K562 (cell line): ENCODE measurements around the gene RASSF7. TPM values are rescaled to one million over a fixed set of nuclear protein-coding genes. Genes with fewer than 3 reads are reported as not detected.

Experiments
- DIDO1 ChIP-seq: fragments of 450-650 bp; IDR thresholded peaks from 2 replicates; pipeline ENCODE4 v1.6.1; 2016; ENCODE audit warnings: low read depth, missing biosample characterization, missing genetic modification characterization
- ELF1 ChIP-seq: fragments of 200-800 bp; sonication (Bioruptor generic); IDR thresholded peaks from 2 replicates; pipeline ENCODE4 v1.6.1; 2016; ENCODE audit warnings: missing genetic modification characterization, missing compliant biosample characterization
- SNIP1 ChIP-seq: fragments of 450-650 bp; IDR thresholded peaks from 2 replicates; pipeline ENCODE4 v1.7.1; 2017; ENCODE audit warnings: low read depth, mild to moderate bottlenecking
- TAF15 ChIP-seq: fragments of 200-400 bp; formaldehyde crosslinking; IDR thresholded peaks from 2 replicates; pipeline ENCODE4 v1.6.1; 2017; ENCODE audit warnings: mild to moderate bottlenecking, low read depth, low read length, moderate library complexity
- TCF7L2 ChIP-seq: fragments of 150-350 bp; IDR thresholded peaks from 2 replicates; pipeline ENCODE4 v1.6.1; 2016; ENCODE audit warnings: low read depth, mild to moderate bottlenecking, low read length, moderate library complexity
- ZNF280A ChIP-seq: fragments of 450-650 bp; IDR thresholded peaks from 2 replicates; pipeline ENCODE4 v1.6.1; 2018; ENCODE audit warnings: mild to moderate bottlenecking, low read depth; ENCODE audit not compliant: partially characterized antibody
- ZNF436 ChIP-seq: fragments of 250-450, 450-650 bp; sonication (Bioruptor Pico); formaldehyde crosslinking; IDR thresholded peaks from 2 replicates; pipeline ENCODE4 v1.7.0; 2020; ENCODE audit warnings: mild to moderate bottlenecking
- ZNF592 ChIP-seq: fragments of 450-650 bp; IDR thresholded peaks from 2 replicates; pipeline ENCODE4 v1.6.1; 2017; ENCODE audit warnings: antibody characterized with exemption, mild to moderate bottlenecking
- polyA plus RNA-seq, 8 experiments: library from polyadenylated mRNA; depleted of rRNA in 4 of 8; stranded (reverse) in 5 of 8; unstranded in 3 of 8; fragments of >200 nt; fragmentation: Nextera tagmentation in 2 of 8; fragmentation: Illumina TruSeq in 1 of 8; extraction: Ambion mirVana in 2 of 8; extraction: Trizol in 1 of 8; gene quantifications; 2 replicates each; pipeline versions ENCODE4 v1.2.1 to v1.2.3, GENCODE V29; 2011 to 2014; ENCODE audit warnings: inconsistent platforms in 1 of 8, missing spikeins in 1 of 8
- total RNA-seq, 7 experiments: library from RNA; depleted of rRNA in 6 of 7; stranded (reverse); fragments of >200 nt in 6 of 7; fragmentation: Illumina TruSeq in 2 of 7; extraction: Trizol in 2 of 7; gene quantifications; 2 replicates each; pipeline versions ENCODE4 v1.2.1 to v1.2.3, GENCODE V29; 2011 to 2021; ENCODE audit warnings: low replicate concordance in 1 of 7
- TF ChIP-seq, protein P1 (sequence below): sonication (generic); formaldehyde crosslinking; IDR thresholded peaks from 2 replicates; pipeline ENCODE4 v1.8.1; 2023; ENCODE audit warnings: missing genetic modification reagents, mild to moderate bottlenecking, borderline replicate concordance
- TF ChIP-seq, protein P2 (sequence below), 2 experiments: IDR thresholded peaks; 2 replicates each; pipeline ENCODE4 v1.6.1; 2012; ENCODE audit warnings: improper control_type of control experiment in 2 of 2, low read depth in 2 of 2, low read length in 2 of 2, borderline replicate concordance in 1 of 2

The RASSF7 gene
- total and polyA plus RNA-seq, 9 of the 15 experiments (the other 6 are each of a cell fraction or from before 2014, with no cell fraction given): 0.41 to 45.2 (median 18.6) TPM

GRCh38 chr11:518463-519202 is 42.1 kb upstream of the RASSF7 start (continued):
- TF ChIP-seq SNIP1: no peak
- TF ChIP-seq TCF7L2: no peak
- no peak for TF ChIP-seq ZNF436 (CRISPR knock-in tag)
- TF ChIP-seq, protein P1, sequence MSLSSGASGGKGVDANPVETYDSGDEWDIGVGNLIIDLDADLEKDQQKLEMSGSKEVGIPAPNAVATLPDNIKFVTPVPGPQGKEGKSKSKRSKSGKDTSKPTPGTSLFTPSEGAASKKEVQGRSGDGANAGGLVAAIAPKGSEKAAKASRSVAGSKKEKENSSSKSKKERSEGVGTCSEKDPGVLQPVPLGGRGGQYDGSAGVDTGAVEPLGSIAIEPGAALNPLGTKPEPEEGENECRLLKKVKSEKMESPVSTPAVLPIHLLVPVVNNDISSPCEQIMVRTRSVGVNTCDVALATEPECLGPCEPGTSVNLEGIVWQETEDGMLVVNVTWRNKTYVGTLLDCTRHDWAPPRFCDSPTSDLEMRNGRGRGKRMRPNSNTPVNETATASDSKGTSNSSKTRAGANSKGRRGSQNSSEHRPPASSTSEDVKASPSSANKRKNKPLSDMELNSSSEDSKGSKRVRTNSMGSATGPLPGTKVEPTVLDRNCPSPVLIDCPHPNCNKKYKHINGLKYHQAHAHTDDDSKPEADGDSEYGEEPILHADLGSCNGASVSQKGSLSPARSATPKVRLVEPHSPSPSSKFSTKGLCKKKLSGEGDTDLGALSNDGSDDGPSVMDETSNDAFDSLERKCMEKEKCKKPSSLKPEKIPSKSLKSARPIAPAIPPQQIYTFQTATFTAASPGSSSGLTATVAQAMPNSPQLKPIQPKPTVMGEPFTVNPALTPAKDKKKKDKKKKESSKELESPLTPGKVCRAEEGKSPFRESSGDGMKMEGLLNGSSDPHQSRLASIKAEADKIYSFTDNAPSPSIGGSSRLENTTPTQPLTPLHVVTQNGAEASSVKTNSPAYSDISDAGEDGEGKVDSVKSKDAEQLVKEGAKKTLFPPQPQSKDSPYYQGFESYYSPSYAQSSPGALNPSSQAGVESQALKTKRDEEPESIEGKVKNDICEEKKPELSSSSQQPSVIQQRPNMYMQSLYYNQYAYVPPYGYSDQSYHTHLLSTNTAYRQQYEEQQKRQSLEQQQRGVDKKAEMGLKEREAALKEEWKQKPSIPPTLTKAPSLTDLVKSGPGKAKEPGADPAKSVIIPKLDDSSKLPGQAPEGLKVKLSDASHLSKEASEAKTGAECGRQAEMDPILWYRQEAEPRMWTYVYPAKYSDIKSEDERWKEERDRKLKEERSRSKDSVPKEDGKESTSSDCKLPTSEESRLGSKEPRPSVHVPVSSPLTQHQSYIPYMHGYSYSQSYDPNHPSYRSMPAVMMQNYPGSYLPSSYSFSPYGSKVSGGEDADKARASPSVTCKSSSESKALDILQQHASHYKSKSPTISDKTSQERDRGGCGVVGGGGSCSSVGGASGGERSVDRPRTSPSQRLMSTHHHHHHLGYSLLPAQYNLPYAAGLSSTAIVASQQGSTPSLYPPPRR (CRISPR knock-in tag): no peak
- no peak for TF ChIP-seq DIDO1 (tag)
- TF ChIP-seq TAF15: no peak
- peak; percentile 92 for TF ChIP-seq ZNF592
- TF ChIP-seq ELF1: peak; percentile 58; the same call in 1 of the 2 replicates
- TF ChIP-seq, protein P2, sequence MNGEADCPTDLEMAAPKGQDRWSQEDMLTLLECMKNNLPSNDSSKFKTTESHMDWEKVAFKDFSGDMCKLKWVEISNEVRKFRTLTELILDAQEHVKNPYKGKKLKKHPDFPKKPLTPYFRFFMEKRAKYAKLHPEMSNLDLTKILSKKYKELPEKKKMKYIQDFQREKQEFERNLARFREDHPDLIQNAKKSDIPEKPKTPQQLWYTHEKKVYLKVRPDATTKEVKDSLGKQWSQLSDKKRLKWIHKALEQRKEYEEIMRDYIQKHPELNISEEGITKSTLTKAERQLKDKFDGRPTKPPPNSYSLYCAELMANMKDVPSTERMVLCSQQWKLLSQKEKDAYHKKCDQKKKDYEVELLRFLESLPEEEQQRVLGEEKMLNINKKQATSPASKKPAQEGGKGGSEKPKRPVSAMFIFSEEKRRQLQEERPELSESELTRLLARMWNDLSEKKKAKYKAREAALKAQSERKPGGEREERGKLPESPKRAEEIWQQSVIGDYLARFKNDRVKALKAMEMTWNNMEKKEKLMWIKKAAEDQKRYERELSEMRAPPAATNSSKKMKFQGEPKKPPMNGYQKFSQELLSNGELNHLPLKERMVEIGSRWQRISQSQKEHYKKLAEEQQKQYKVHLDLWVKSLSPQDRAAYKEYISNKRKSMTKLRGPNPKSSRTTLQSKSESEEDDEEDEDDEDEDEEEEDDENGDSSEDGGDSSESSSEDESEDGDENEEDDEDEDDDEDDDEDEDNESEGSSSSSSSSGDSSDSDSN (IDR thresholded peaks at IDR 0.05; ENCODE audit: borderline replicate concordance in 1 of 2, low read depth in 2 of 2, low read length in 2 of 2): peak; percentile 87 to 89; a peak in 3 of 4 replicates
- TF ChIP-seq ZNF280A: no peak
